Upper lobe of left lung (tissue), 4 donors: ENCODE results near the gene CCDC92.

ENCODE experiments used
- POLR2AphosphoS5 ChIP-seq, 2 donors: sonication (generic); formaldehyde crosslinking; IDR thresholded peaks; one replicate each; pipeline ENCODE4 v1.5.1; 2017; ENCODE audit warnings: antibody characterized with exemption in 2 of 2
- TF ChIP-seq, protein P1 (sequence below), 6 experiments: fragments of 450-650 bp in 4 of 6; fragments of 200-600 bp in 2 of 6; sonication (generic) in 2 of 6; IDR thresholded peaks; one replicate each; pipeline ENCODE4 v1.5.1; 2016 to 2019; ENCODE audit warnings: antibody characterized with exemption in 6 of 6

DNA sequence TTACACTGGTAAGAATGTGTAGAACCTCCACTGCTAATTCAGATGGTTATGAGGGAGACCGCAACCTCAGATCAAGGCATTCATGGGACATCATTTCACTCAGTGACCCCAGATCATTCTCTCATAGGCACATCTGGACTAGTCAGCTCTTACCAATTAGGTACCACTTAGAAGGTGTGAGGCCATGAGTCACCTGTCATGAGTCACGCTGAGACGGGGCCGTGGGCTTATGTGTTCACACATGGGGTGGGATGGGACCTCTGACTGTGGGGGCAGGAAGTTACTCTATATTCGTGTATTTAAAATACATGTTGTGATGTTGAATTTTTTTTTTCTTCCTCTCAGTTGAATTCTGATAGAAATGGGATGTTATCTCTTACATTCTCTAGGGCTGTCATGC lies 55.9 kb downstream of the CCDC92 start:
- TF ChIP-seq, protein P1, sequence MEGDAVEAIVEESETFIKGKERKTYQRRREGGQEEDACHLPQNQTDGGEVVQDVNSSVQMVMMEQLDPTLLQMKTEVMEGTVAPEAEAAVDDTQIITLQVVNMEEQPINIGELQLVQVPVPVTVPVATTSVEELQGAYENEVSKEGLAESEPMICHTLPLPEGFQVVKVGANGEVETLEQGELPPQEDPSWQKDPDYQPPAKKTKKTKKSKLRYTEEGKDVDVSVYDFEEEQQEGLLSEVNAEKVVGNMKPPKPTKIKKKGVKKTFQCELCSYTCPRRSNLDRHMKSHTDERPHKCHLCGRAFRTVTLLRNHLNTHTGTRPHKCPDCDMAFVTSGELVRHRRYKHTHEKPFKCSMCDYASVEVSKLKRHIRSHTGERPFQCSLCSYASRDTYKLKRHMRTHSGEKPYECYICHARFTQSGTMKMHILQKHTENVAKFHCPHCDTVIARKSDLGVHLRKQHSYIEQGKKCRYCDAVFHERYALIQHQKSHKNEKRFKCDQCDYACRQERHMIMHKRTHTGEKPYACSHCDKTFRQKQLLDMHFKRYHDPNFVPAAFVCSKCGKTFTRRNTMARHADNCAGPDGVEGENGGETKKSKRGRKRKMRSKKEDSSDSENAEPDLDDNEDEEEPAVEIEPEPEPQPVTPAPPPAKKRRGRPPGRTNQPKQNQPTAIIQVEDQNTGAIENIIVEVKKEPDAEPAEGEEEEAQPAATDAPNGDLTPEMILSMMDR (IDR thresholded peaks at IDR 0.05), result no peak
- no peak for TF ChIP-seq POLR2AphosphoS5 (IDR thresholded peaks at IDR 0.05)
